Fibroblast of skin of right biceps (primary cell): Measurements from ENCODE around the gene XRCC3.

Source experiments
- DNase-seq: peaks from one replicate; pipeline ENCODE4 v3.0.0-alpha.2; 2013

The XRCC3 gene

DNA sequence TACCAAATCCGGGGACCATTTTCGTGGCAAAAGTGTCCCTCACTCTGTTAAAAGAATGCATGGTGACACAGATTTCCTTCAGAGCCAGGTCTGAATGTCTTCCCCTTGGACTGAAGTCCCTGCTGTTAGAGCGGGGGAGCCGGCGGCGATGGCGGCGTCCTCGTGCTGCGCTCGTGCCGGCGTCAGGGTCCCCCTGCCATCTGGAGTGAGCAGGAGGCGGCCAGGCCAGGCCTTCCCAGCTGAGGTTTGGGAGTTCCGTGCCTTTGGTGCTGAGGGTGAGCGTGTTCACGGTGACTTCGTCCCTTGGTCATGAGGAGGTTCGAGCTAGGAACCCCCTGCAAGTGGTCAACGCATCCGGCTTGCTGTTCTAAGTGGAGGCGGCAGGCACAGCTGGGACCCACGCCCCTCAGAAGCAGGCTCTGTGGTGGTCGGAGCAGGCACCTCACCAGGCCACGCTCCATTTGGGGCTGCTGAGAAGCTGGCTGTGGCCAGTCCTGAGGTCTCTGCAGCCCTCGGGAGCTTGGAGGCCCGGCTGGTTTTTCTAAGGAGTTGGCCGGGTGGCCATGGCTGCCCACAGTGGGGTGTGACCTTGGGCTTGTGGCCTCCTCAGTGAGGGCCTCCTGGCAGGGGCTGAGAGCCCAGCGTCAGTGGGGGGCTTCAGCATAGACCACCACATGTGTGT, 9.9 kb upstream of the XRCC3 start:
- no peak for DNase-seq

DNA sequence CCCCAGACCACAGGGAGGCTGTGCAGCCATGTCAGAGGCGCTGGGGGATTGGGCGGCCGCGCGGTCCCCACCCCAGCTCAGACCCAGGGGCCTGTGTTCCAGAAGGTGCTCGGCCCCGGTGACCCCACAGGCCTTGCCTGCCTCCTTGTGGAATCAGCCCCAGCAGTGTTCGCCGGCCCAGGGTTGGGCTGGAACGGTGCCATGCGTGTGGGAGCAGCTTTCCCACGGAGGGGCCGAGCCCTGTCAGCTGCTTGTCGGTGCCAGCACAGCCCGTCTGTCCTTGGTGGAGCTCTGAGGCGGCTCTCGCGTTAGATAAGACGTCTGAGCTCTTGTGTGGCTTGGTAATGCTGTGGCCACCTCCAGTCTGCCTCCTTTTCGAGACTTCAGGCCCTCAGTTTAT, 8.9 kb upstream of the XRCC3 start:
- no peak for DNase-seq

DNA sequence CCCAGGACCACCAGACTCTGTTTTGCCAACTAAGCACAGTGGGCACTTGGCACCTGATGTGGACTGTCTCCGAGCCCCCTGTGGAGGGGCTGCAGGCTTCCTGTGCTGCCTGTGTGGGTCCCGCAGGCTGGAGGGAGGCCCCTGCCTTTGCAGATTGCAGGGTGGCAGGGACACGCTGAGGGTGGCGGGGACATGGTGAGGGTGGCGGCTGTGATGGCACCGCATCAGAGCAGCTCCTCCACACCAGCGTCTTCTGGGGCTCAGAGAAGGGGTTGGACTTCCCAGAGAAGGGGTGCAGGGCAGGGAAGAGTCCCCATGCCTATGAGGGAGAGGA, 8.5 kb upstream of the XRCC3 start:
- no peak for DNase-seq

DNA sequence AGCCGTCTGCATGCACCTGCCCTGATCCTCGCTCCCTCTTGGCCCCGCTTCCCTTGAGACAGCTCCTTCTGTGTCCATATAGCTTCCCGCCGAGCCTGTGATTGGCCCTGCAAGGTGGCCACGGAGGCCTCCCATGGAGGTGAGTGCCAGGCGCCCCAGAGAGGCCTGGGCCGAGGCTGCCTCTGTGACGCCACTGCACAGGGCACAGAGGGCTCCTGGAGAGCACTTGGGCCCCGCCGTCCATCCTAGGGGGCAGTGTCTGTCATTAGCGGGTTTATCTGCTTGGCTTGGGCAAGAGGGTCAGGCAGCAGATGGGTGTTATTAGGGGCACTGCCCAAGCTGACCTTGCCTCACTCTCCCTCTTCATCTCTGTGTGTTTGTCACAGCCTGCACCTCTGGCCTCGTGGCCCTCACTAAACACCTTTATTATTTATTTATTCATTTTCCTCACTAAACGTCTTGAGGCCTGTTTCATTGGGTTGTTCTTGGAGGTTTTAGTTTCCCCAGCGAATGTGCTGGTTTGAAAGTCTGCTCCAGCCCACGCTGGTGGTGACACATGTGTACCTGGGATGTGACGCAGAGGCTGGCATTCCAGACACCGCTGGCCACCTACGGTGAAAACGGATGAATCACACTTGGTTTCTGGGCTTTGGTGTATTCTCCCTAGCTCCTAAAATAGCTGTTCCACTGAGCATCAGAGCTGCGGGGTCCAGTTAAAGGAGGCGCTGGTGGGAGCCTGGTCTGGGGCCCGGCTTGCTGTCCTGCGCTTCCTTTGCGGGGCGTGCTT, 6.3 kb upstream of the XRCC3 start:
- peak; percentile 46 for DNase-seq

DNA sequence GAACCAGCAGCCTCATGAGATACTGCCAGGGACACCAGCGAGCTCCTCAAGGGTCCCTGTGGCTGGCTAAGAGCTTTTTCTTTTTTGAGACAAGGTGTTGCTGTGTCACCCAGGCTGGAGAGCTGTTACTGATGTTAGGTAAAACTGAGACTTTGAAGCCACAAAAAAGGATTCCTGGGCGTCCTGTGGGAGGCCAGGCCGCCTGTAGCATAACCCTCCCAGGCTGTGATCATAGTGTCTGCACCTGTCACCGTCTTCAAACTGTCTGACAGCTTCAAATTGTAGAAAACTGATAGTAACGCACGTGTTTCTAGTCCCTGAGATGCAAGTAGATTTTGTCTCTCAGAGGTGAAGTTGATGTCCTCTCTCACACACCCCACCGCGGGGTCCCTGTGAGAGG, 4.5 kb upstream of the XRCC3 start:
- DNase-seq, result no peak

DNA sequence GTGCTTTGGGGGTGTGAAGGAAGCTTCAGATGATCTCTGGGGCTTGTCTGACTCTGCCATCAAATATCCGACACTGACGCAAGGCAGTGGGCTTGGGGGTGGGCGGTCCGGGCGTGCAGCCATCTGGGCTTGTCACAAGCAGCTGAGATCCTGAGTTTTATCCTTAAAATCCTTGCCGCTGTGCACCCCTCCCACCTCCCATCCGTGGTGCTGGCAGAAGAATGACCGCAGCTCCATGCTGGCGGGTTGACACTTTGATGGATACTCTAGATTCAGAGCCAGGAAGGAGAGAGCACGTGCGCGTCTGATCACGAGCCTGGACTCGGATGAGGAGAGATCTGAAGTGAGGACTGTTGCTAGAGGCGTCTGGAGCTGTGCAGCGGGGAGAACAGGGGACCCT, 3.3 kb upstream of the XRCC3 start:
- peak; percentile 83 for DNase-seq

DNA sequence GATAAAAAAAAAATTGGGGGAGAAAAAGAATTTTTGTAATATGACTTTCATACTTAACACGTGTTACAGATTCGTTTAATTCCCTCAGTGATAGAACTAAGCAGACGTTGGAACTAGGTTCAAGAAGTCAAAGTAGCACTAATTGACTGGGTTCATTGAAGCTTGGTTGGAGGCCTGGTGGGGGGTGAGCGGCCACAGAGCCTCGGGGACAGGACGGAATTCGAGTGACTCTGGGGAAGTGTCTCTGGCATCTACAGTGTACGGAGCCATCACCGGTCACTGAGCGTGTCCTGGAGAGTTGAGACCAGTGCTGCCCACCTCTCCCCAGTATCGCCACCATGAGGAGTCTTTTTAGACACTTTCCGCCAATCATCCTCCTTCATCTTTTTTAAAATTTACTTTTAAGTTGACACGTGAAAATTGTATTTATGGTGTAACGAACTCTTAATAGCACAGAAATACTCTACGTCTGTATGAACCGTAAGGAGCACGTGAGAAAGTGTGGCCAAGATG, 1.7 kb upstream of the XRCC3 start:
- DNase-seq, result no peak

DNA sequence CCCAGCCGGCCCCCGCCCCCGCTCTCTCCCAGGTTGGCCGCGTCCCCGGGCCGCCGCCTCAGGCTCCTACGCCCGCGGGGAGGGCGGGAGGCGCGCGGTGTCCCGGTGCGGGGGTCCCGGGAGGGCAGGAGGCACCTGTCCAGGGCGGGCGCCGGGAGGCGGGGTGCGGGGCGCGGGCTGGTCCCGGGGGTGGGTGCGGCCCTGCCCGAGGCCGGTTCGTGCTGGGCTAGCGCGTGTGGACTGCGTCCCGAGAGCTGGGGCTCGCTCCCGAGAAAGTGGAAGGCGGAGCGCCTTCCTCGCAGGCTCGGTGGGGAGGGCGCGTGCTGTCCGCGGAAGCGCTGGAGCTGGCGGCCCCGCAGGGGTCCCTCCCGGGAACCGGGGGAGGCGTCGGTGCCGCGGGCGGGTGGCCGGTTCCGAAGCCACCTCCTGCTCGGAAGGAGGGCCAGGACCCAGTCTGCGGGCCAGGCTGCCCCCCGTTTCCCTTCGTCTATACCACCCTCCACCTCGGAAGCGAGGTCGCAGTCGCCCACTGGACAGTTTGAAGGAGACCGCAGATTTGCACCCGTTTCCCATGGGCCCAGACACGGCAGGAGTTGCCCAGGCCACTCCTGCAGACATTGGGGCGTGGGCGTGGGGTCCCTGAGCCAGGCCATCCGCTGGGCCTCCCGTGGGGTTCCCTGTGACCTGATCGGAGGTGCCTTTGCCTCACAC, 995 bp upstream of the XRCC3 start:
- no peak for DNase-seq

DNA sequence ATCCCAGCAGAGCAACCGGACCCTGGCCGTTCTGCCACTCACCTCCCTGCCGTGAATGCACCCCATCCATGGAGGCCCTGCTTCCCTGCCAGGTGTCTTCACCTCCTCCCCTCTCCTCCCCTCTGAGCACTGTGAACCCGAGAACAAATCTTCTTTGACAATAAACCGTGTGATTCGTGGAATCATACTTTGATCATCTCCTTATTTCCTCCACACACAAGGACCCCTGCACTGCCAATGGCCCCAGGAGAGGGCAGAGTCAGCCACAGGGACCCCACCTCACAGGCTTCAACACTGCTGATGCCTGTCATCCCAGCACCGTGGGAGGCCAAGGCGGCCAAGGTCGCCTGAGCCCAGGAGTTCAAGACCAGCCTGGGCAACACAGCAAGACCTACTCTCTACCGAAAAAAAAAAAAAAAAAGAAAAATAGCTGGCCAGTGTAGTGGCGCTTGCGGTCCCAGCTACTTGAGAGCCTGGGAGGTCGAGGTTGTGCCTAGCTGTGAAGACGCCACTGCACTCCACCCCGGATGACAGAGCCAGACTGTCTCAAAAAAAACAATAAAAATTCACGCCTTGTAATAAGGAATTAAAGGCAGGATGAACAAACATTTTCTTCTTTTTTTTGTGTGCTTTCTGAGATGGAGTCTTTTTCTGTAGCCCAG, 1.1 kb downstream of the XRCC3 start:
- DNase-seq, result no peak

DNA sequence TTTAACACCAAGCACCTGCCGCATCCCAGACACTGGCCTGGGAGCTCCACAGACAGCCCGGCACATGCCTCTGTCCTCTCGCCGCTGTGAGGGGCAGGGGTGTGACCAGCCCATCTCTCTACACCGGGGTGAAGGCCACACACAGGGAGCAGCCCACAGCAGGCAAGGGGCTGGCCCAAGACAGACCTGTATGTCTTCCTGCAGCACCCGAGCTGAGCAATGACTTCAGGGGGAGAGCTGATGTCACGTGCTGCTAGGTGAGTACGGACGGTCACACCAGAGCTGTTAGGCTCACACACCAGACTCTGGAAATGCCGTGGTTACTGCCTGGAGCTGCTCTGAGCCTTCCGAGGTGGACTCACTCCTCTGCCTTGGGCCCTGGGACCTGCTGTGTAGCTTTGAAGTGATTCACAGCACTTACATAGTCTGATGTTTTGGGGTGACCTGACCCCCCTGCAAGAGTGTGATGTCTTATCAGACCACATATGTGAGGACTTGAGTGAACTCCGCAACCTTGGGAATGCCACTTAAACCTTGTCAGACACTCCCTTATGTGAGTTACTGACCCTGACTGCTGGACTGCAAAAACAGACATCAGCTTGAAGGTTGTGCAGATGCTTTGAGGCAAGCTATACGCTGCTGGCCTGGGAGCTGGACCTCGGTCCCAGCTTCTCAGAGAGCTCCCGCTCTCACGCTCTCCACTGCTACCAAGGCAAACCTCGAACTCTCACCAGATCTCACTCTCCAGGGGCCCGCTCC, 1.8 kb downstream of the XRCC3 start:
- no peak for DNase-seq

DNA sequence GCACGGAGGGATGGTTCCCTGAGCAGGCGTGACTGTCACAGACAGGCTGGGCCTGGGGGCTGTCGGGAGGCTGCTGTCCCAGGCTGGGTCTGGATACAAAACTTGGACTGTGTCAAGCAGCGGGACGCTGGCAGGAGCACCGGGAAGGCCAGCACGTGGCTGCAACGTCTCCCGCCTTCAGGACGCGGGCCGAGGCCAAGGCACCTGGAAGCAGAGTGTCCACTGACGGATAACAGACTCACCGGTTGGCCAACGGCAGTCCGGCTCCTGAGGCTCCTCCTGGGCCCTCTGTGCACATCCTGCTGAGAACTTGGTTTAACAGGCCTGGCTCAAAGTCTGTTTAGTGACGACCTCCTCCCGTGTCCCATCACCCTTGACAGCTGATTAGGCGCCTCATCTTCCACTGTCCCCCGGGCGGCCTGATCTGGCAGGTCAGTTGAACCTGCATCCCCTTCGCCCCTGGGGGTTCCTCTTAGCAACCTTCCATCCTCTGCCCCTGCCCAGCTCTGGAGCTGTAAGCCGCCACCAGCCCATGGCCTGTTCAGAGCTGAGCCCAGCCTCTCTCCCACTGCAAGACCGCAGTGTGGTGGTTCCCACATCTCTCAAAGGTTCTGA, 2.5 kb downstream of the XRCC3 start:
- no peak for DNase-seq

DNA sequence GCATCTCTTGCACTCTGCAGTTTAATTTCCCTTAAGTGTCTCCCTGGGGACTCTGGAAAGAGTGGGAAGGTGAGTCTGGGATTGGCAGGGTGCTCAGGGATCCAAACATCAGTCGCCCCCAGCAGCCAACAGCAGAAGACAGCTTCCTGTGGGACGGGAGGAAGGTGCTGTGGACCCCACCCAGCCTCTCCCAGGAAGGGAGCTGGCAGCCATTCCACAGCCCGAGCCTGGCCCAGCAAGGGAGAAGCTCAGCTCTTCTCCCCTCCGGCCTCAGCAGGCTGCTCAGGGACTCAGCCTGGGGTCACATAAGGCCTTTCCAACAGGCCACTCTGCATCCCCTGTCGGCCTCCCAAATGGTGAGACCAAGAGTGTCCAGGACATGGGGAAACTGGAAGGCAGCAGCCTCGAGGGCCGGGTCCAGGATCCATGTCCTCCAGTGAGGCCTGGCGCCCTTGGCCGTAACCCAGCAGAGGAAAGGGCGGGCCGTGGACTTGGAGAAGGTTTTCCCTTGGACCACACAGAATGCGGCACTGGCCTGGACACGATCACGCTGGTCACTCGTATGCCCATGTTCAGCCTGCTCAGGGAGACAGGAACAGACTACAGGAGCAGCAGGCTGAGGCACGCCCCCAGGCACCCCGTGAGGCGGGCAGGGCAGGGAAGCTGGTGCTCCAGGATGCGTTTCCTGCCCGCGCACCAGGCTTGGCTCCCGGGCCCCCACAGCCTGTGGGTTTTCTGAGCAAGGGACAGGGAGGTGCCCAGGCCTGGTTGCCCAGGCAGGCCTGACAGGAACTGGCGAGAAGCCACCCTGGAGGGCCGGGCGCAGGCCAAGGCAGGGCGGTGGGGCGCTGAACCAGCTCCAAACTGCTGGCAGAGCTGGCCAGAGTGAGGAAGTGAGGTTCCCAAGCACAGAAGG, 3.5 kb downstream of the XRCC3 start:
- DNase-seq, result no peak

DNA sequence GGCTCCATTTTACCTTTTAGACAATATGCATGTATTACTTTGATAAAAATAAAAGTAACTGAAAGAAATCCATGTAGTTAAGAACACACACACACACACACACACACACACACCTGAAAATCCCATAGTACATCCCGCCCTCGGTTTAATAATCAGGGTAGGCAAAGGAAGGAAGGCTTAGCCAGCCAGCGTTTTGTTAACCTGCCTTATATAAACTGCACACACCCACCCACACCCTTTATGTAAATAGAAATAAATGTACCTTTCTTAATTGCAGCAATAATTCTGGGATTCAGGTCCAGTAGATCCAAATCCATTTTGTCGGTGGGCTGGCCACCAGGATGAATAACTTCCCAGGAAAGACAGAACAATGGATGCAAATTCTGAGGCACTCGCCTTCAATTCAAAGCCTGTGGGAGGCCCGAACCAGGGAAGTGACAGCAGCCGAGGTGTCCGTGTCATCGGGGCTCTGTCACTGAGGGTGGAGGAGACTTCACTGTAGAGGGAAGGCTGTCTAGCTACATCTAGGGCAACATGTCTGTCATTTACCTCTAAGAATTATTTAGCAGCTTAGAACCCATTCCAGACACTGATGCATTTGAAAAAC, 4.4 kb downstream of the XRCC3 start:
- DNase-seq, result no peak

DNA sequence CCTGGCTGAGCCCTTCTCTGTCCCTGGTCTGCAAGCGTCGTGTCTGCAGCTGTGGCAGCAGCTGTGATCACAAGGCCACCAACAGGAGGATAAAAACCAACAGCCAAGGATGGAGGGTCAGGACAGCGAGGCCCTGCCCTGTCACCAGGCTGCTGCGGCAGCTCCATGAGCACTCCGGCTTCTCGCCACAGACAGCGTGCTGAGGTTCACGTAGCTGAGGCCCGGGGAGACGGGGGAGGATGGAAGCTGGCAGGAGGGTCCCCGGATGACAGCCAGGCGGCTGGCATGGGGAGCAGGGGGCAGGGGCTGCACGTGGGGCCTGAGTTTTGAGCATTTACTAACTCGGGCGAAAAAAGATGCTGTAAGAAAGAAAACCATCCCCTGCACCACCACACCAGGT, 5.4 kb downstream of the XRCC3 start:
- DNase-seq, result no peak

DNA sequence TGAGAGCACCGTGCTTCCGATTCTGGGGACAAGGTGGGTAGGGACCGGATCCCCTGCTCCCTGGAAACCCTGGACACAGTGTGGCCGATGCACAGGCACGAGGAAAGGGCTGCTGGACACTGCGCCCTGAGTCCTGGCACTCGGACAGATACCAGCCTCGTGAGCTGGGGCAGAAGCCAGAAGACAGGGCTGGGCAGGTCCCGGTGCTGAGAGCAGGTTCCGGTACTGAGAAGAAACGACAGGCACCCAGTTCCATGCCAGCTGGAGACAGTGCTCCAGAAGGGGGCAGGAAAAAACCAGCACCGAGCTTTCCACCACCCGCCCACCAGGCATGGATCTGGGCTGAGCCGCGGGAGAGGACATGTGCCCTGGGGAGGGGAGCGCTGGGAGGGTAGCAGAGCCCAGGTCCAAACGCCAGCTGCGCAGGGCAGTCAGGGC, 6.5 kb downstream of the XRCC3 start:
- no peak for DNase-seq

DNA sequence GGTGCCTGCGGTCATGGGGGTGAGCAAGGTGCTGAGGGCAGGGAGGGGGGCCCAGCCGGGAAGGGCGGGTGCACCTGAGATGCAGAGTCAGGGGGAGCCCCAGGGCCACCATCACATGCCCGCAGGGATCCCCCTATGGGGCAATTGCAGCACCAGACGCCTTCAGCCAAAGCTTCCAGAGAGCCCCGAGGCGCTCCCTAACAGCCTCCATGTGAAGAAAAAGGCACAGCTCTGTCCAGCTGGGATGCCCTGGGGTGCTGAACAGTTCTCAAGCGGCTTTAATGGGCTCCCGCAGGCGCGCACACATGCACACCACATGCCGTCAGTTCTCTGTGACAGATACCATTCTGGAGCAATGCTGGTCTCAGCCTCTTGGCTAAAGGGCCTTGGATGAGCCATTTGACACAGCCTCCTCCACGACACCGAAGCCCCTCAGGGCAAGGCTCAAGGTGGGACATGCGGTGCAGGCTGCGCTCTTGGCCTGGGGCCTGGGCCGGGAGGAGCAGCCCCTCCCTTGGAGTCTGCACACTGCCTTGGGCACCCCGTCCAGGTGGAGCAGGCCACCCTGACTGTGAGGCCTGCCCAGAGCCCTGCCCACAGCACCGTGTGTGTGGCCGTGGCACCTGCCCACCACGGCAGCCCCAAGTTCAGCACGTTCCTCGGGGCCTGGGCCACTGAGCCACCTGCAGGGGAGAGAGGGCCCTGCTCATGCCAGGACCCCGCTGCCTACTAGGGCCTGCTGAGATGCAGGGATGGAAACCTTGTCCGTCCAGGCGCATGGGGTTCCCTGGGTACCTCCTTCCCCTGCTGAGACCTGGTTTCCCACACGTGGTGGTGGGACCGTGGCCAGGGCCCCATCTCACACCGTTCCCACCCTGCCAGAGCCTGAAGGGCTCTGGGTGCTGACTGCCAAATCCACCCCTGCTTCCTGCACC, 7.7 kb downstream of the XRCC3 start:
- DNase-seq, result no peak

DNA sequence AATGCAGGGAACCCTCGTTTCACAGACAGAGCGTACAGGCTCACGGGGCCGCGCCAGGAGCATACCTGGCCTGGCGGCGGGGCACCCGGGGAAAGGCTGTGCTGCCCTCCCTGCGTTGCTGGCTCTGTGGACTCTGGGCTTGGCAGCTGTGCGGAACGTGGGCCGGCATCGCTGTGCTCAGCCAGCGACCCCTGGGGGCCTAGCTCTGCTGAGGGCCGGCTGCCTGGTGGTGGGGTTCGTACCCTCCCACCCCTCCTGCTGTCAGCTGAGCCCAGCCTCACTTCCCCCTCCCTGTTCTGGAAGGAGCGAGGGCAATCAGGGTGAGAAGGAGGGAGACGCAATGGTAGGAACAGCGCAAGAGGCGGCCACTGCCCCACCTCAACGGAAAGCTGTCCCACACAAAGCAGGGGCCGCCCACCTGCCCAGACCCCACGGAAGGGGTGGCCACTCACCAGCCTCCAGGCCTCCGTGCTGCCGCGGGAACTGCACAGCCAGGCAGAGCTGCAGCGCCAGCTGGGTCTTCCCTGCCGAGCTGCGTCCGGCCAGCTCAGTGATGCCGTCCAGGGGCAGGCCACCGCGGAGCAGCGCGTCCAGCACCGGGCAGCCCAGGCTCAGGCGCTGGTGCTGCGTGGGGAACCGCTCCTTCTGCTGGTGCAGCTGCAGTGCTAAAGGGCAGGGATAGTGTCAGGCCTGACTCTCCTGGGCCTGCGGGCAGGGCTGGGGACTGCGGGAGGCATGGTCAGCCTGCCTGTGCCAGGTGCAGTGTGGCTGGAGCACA, 8.5 kb downstream of the XRCC3 start:
- DNase-seq, result no peak

DNA sequence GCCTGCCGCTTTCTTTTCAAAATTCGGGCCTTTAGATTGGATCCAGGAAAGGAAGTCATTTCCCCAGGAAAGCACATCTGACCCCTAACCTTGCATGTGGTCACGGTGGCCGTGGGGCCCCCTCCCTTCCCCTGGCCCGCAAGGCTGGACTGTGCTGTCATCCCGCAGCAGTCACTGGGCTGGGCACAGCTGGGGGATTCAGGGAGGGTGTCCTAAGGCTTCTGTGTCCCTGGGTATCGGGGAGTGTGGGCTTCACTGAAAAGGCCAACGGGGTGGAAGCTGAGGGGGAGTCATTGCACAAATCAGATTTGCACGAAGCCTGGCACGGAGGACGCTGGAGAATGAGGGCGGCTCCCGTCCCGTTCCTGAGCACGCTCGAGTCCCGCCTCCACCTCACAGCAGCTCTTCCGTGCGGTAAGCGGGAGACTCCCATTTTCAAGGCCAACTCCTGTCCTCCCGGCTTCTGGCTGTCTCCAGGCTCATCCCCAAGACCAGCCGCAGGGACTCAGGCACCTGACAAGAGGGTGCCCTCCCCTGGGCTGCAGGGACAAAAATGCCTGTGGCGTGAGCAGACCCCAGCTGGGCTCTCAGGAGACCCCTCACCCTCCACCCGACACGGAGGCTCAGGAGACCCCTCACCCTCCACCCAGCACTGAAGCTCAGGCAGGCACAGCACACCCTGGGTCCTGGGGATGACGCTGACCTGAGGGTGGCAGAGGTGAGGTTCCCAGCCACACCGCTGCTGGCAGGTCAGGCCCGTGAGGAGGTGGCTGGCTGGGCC, 9.6 kb downstream of the XRCC3 start:
- no peak for DNase-seq
